HFF-Myc (cell line): Measurements from ENCODE around the gene SUPT20HL2.

ENCODE experiments used
- DNase-seq: peaks from one replicate; pipeline ENCODE4 v3.0.0-alpha.2; 2011; ENCODE audit warnings: low read depth; ENCODE audit errors: extremely low read depth
- H3K4me3 ChIP-seq: replicated peaks from 2 replicates; pipeline ENCODE4 v1.5.1; 2011; ENCODE audit warnings: low read depth, mild to moderate bottlenecking, control low read depth, low read length
- TF ChIP-seq, protein P1 (sequence below): IDR thresholded peaks from 2 replicates; pipeline ENCODE4 v1.5.1; 2012; ENCODE audit warnings: mild to moderate bottlenecking, low read depth, low read length, control low read depth; ENCODE audit errors: missing control alignments

The SUPT20HL2 gene

DNA sequence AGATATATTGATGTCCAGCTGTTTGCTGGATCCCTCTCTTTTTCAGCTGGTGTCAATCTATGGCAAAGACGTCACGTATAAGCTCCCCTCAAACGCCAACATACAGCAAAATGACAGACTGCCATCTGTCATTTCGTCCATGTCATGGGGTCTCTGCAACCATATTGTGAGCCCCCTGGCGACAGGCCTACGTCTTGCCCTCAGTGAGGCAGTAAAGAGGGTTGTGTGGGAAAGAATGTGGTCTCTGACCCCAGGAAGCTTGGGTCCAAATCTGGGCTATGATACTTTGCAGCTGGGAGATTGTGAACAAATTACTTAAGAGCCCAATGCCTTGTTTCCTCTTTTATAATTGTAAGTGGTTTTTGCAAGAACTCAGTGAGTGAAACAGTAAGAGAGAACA, 7.4 kb downstream of the SUPT20HL2 start:
- no peak overlapping the region for H3K4me3 ChIP-seq
- no peak for DNase-seq
- TF ChIP-seq, protein P1, sequence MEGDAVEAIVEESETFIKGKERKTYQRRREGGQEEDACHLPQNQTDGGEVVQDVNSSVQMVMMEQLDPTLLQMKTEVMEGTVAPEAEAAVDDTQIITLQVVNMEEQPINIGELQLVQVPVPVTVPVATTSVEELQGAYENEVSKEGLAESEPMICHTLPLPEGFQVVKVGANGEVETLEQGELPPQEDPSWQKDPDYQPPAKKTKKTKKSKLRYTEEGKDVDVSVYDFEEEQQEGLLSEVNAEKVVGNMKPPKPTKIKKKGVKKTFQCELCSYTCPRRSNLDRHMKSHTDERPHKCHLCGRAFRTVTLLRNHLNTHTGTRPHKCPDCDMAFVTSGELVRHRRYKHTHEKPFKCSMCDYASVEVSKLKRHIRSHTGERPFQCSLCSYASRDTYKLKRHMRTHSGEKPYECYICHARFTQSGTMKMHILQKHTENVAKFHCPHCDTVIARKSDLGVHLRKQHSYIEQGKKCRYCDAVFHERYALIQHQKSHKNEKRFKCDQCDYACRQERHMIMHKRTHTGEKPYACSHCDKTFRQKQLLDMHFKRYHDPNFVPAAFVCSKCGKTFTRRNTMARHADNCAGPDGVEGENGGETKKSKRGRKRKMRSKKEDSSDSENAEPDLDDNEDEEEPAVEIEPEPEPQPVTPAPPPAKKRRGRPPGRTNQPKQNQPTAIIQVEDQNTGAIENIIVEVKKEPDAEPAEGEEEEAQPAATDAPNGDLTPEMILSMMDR, result no peak

DNA sequence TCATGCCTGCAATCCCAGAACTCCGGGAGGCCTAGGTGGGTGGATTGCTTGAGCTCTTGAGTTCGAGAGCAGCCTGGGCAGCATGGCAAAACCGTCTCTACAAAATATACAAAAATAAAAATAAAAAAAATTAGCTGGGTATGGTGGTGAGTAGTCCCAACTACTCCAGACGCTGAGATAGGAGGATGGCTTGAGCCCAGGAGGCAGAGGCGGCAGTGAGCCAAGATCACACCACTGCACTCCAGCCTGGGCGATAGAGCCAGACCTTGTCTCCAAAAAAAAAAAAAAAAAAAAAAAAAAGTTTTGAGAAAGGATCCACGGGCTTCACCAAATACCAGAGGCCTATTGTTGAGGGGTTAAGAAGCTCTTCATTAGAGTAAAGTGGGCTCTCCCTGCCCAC, 8.0 kb downstream of the SUPT20HL2 start:
- DNase-seq, result no peak
- H3K4me3 ChIP-seq, result no peak overlapping the region
- TF ChIP-seq, protein P1, result no peak

DNA sequence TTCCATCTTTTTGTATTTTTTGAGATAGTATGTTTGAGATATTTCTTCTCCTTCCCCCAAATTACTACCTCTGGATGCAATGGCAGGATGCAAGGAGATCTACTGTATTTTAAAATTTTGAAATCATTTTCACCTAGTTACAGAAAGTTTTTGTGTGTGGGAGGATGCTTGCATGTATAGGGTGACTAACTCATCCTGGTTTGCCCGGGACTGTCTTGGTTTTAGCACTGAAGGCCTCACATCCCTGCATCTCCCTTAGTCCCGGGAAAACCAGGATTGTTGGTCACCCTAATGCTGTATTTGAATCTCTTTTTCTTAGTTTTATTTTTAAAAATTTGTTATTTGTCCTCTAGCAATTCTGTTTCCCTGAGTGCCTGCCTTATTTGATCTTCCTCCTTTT, 12.1 kb downstream of the SUPT20HL2 start:
- TF ChIP-seq, protein P1, result no peak
- no peak overlapping the region for H3K4me3 ChIP-seq
- DNase-seq, result no peak

DNA sequence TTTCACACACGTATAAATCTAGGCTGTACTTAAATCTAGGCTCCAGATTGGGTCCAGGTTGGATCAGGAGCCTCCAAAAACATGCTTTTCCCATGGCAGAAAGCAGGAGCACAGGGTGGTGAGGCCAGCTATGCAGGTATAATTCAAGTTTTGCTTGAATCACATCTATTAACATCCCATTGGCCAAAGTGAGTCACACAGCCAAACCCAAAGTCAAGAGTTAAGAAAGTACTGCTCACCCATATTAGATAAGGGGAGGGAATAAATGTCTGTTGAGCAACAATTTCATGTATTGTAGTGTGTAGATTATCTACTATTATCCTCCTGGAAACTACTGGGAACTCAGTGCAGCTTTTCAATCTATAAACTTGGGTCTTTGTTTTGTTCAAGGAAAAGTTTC, 12.8 kb downstream of the SUPT20HL2 start:
- no peak for DNase-seq
- TF ChIP-seq, protein P1, result no peak
- no peak overlapping the region for H3K4me3 ChIP-seq

DNA sequence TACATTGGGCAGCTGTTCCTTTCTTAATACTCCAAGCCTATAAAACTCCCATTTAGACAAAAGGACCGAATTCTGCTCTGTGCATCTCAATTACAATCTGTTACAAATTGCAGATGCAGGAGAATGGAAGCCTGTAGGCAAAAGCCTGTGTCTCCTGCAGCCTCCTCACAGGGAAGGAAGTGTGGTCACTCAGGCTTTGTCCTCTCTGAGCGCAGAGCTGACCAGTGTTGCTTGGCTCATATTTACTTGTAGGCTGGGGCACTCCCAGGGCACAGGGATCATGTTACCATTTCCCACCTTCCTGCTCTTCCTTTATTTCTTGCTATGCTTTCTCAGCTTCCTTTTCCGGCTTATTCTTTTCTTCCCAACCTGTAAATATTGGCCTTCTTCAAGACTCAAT, 15.7 kb downstream of the SUPT20HL2 start:
- no peak for DNase-seq
- no peak overlapping the region for H3K4me3 ChIP-seq
- TF ChIP-seq, protein P1, result no peak

DNA sequence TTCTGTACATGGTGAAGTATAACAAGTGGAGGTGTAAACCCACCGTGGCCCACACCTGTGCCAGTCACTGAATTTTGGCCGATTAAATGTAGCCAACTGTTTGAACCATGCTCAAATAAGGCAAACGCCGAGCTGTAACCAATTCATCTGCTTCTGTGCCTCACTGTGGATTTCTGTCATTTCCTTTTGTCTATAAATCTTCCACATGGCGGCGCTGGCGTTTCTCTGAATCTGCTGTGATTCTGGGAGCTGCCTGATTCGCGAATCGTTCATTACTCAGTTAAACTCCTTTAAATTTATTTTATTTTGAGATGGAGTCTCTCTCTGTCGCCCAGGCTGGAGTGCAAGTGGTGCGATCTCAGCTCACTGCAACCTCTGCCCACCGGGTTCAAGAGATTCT, 19.2 kb downstream of the SUPT20HL2 start:
- TF ChIP-seq, protein P1, result no peak
- DNase-seq, result no peak
- no peak overlapping the region for H3K4me3 ChIP-seq

DNA sequence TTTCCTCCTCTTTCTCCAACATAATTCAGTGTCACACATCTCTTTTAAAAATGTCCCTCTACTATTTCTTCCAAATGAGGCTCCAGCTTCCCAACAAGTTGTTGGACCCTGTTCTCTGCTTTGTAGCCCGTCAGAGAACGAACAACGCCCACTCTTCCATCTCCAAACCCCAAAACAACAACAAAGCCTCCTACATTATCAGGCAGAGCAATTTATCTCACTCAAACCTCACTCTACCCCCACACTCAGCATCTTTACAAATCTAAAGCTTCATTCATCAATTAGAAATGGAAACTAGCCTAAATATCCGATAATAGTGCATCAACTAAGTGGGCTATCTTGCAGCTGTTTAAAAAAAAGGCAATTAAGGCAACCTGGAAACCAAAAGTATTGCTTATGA, 20.5 kb downstream of the SUPT20HL2 start:
- DNase-seq, result no peak
- no peak overlapping the region for H3K4me3 ChIP-seq
- TF ChIP-seq, protein P1, result no peak
